Neural progenitor cell (in vitro differentiated cells): ENCODE data around the gene ANKRD31.

ENCODE experiments used
- EZH2 ChIP-seq: fragments of 200-600 bp; sonication (generic); IDR thresholded peaks from 2 replicates; pipeline ENCODE4 v1.6.1; 2017; ENCODE audit warnings: antibody characterized with exemption, mild to moderate bottlenecking, moderate library complexity
- EZH2phosphoT487 ChIP-seq: fragments of 200-600 bp; sonication (generic); IDR thresholded peaks from 2 replicates; pipeline ENCODE4 v1.6.1; 2017; ENCODE audit warnings: antibody characterized with exemption
- TF ChIP-seq, protein P1 (sequence below): fragments of 200-600 bp; sonication (generic); IDR thresholded peaks from 2 replicates; pipeline ENCODE4 v1.5.1; 2017; ENCODE audit warnings: antibody characterized with exemption, mild to moderate bottlenecking

DNA sequence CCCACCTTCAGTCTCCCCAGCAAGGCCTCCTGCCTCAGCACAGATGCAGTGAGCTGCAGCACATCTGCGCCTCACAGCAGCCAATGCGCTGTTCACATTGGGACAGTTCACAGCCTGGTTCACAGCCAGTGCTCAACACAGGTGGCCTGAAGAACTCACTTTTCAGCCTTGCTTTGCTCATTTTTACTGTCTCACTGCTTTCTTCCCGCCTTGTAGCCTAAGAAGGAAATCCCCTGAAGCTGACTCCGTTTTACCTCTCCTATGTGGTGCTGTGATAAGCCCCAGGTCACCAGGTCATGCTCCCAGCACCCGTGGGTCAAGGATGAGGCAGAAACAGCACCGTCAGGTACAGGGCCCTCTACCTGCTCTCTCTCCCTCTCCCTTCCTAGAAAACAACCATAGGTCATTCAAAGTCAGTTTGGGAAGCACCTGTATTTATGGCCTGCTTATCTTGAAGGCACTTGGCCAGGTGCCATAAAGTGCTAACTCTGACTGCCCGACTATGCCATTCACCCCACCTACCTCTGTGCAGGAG, 185.4 kb downstream of the ANKRD31 start:
- TF ChIP-seq, protein P1, sequence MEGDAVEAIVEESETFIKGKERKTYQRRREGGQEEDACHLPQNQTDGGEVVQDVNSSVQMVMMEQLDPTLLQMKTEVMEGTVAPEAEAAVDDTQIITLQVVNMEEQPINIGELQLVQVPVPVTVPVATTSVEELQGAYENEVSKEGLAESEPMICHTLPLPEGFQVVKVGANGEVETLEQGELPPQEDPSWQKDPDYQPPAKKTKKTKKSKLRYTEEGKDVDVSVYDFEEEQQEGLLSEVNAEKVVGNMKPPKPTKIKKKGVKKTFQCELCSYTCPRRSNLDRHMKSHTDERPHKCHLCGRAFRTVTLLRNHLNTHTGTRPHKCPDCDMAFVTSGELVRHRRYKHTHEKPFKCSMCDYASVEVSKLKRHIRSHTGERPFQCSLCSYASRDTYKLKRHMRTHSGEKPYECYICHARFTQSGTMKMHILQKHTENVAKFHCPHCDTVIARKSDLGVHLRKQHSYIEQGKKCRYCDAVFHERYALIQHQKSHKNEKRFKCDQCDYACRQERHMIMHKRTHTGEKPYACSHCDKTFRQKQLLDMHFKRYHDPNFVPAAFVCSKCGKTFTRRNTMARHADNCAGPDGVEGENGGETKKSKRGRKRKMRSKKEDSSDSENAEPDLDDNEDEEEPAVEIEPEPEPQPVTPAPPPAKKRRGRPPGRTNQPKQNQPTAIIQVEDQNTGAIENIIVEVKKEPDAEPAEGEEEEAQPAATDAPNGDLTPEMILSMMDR: no peak
- TF ChIP-seq EZH2: no peak
- TF ChIP-seq EZH2phosphoT487: no peak
